GM21528 (cell line): ENCODE data around the gene HS3ST5.

Experiments
- ATAC-seq: cut with Tn5 transposase; IDR thresholded peaks from one replicate; pipeline ENCODE4 v1.9.1; 2021; ENCODE audit warnings: mild to moderate bottlenecking, moderate library complexity; ENCODE audit not compliant: unreplicated experiment, low FRiP score

The HS3ST5 gene

GRCh38 chr6:114342826-114343781 is at the start of gene HS3ST5:
Gene HS3ST5, minus strand, starts transcription at chr6:114343023. Its CDS starts 280,178 bp downstream, at chr6:114062845.
- ATAC-seq, result no peak

GRCh38 chr6:114390176-114390575 is 47.4 kb upstream of the HS3ST5 start:
- ATAC-seq, result no peak

- no peak for ATAC-seq
These were observed 46.3 kb upstream of the HS3ST5 start for GRCh38 chr6:114389111-114389510.

- ATAC-seq, result no peak
These were observed 39.6 kb upstream of the HS3ST5 start for GRCh38 chr6:114382406-114382805.

DNA sequence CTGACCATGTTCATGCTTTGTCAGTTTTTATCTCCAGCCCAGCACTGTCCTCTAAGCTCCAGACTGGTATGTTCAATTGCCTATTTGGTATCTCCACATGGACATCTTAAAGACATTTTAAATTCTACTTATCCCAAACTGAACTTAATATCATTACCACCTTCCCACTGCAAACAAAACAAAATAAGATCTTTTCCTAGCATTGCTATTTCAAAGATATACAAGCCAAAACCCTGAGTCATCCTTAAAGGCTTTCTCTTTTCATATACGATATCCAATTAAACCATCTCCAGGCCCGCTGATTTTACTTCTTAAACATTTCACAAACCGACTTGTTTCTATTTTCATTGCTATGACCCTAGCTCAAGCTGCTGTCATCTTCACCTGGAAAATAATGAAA is 35.1 kb upstream of the HS3ST5 start:
- ATAC-seq, result no peak

DNA sequence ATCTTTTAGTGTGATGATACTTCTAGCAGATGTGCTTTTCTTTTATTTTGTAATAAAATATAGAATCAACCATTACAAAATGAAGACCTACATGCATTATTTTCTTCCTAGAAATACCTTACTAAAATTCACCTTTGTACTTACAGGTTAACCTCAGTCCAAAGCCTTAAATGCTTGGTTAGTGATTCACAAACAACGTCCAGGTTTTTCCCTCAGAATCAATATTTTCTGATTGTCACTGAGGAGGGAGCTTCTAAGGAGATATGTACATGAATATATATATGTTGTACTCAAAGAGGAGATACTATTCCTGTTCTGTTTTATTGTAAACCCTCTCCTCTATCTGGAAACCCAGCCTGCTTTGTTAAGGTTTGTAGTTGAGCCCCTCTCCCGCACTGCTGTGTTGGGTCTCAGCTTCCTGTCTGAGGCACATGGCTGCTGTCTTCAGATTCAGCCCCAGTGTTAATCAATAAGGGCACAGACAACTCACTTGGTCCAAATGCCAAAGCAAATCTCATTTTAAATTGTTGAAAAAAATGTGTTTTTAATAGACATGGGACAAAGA is 33.9 kb upstream of the HS3ST5 start:
- ATAC-seq, result no peak

GRCh38 chr6:114375541-114376192 is 32.8 kb upstream of the HS3ST5 start:
- ATAC-seq, result no peak

GRCh38 chr6:114367315-114367961 is 24.6 kb upstream of the HS3ST5 start:
- ATAC-seq, result no peak

- no peak for ATAC-seq
These were observed 24.1 kb upstream of the HS3ST5 start for GRCh38 chr6:114366899-114367298.

DNA sequence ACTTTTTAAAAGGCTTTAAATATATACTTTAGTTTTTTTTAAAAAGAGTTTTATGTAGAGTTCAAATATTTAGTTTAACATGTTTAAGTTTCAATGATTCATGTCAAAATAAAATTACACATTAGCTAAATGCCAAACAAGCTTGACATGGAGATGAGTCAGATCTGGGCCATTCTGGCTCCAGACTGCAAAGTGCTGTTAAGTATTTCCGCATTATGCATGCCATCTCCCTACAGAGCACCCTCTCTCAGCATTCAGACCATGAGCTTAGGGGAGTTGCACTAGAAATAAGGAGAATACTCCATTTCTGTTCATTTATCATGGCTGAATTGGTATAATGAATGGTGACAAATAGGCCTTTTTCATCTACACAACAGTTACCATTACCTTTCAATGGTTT is 21.5 kb upstream of the HS3ST5 start:
- no peak for ATAC-seq

GRCh38 chr6:114362957-114363356 is 20.1 kb upstream of the HS3ST5 start:
- ATAC-seq, result no peak

- ATAC-seq, result no peak
These were observed 19.6 kb upstream of the HS3ST5 start for GRCh38 chr6:114362396-114362795.

- ATAC-seq, result no peak
These were observed 18.2 kb upstream of the HS3ST5 start for GRCh38 chr6:114361036-114361435.

DNA sequence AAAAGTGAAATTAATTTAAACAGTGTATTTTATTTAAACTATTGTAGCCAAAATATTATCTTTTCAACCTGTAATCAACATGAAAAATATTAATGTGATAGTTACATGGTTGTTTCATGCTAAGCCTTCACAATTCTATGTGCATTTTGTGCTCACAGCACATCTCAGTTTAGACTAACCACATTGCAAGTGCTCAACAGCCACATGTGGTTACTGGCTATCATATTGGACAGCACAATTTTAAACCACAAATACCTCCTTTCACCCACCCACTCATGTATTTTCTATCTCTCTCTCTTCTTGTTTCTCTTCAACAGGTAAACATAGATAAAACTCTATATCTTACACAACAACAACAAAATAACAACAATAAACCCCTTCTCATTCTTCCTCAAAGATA is 12.5 kb upstream of the HS3ST5 start:
- ATAC-seq, result no peak

DNA sequence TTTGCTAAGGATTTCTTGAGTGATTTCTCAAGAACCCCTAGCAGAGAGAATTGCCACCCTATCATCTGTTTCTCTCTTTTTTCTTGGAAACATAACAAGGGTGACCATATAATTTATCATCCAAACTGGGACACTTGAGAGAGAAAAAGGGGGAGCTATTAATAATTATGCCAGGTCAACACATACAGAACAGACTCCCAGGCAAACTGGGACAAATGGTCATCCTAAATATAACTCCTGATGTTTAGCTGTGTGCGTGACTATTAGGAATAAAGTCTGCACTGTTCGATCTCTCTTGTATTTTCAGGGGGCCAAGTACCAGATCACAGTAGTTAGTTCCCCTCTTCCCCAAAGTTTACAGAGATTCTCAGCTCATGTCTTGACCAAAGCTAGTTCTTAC is 11.7 kb upstream of the HS3ST5 start:
- no peak for ATAC-seq

DNA sequence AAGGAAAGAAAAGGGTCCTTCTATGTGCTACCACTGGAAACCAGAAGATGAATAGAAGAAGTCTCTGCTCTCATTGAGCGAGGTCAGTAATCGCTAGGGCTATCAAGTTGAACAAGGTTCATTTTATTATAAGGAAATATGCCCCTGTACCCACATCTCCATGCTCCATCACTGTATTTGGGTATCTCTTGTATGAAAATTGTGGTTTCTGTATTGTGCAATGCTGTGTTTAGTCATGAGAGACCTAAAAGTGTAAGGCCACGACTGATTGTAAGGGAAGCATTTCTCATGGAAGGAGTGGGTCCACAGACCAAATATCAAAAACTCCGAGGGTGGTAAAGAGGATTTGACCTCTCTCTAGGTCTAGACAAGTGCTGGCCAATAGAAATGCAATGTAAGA is 3.6 kb upstream of the HS3ST5 start:
- no peak for ATAC-seq

GRCh38 chr6:114344971-114345275 is 2.1 kb upstream of the HS3ST5 start:
- ATAC-seq, result no peak

GRCh38 chr6:114344246-114344970 is 1.6 kb upstream of the HS3ST5 start:
- no peak for ATAC-seq

GRCh38 chr6:114343782-114344144 is 940 bp upstream of the HS3ST5 start:
- ATAC-seq, result no peak

- no peak for ATAC-seq
These were observed 567 bp downstream of the HS3ST5 start for GRCh38 chr6:114342086-114342825.
